Mucosa of descending colon (tissue), 3 donors: ENCODE results near the gene RAB4B. TPM values are rescaled to one million over a fixed set of nuclear protein-coding genes. Genes with fewer than 3 reads are reported as not detected.
A peak's percentile ranks its signal among the peaks of the same experiment; 100 is the strongest.
"Not testable (repeated sequence)": the region's sequence is repeated elsewhere in the genome, so short reads cannot be mapped to it uniquely, and the experiment has no call there.

Source experiments
- ATAC-seq: fragments of 200-7000 bp; cut with Tn5 transposase; one replicate; pipeline ENCODE4 v1.9.1; 2020; ENCODE audit warnings: mild to moderate bottlenecking, moderate library complexity
- DNase-seq, 3 donors: peaks; one replicate each; pipeline ENCODE4 v3.0.0-alpha.2; 2020
- H3K36me3 ChIP-seq: fragments of 200-600 bp; one replicate; pipeline ENCODE4 v1.8.0; 2021; ENCODE audit warnings: low read depth, mild to moderate bottlenecking
- H3K4me1 ChIP-seq: fragments of 200-600 bp; one replicate; pipeline ENCODE4 v1.8.0; 2021; ENCODE audit warnings: low read depth, mild to moderate bottlenecking
- H3K4me3 ChIP-seq: fragments of 200-600 bp; one replicate; pipeline ENCODE4 v1.8.0; 2021; ENCODE audit warnings: mild to moderate bottlenecking
- H3K9me3 ChIP-seq: fragments of 200-600 bp; one replicate; pipeline ENCODE4 v1.8.0; 2021; ENCODE audit warnings: mild to moderate bottlenecking
- CTCF ChIP-seq: fragments of 200-600 bp; IDR thresholded peaks from one replicate; pipeline ENCODE4 v1.8.0; 2022; ENCODE audit warnings: antibody characterized with exemption, mild to moderate bottlenecking
- intact Hi-C, 2 donors: fragments of 100-400 bp; cut with DNase I in 1 of 2; cut with micrococcal nuclease in 1 of 2; formaldehyde crosslinking; loops; one replicate each; pipeline versions ENCODE4 v1.11.0 to v1.11.1; 2022; cut with DNase I, micrococcal nuclease
- total RNA-seq, 3 donors: library from RNA; stranded (reverse); fragmentation: NEBNext Ultra II Directional in 2 of 3; extraction: Animal tissue kit (Norgen Biotek cat#: 25700) in 2 of 3; gene quantifications; one replicate each; pipeline versions ENCODE4 v1.2.1 to v1.2.4, GENCODE V29; 2021 to 2023
- donor health status: DM: no; HTN: no; CAD: no; lungs with moderate emphysema.
- donor health status: DM: no; HTN: no; CAD: no.
- donor health status: DM: no; HTN: yes; CAD: no.

The RAB4B gene
- total RNA-seq, 3 donors from 2014 or later, result 46.9 to 68.1 (median 61.0) TPM

DNA sequence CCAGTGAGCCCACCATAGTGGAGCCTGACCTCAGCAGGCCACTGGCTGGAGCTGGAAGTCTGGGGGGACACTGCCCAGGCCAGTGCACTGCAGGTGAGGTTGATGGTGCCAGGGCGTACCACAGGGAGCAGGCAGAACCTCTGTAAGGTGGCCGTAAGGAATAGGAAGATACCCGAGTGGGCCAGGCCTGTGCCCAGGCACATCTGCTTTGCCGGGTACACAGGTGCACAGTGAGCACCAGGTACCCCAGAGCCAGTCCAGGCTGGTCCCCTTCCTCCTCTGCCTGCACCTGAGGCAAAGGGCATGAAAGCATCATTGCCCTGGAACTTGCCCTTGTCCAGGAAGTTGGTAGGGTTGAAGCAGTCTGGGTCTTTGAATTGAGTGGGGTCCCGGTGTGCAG is 30.4 kb downstream of the RAB4B start:
- TF ChIP-seq CTCF, result no peak
- Histone ChIP-seq H3K4me1 (peaks cover 33% of the 10 kb centered on the region), H3K9me3 (no peaks in the 10 kb centered on the region), H3K36me3 (no peaks in the 10 kb centered on the region), H3K4me3 (no peak overlapping the region)
- intact Hi-C loops, result no loop called here
- DNase-seq (no peak), ATAC-seq (no peak)

GRCh38 chr19:40809358-40810086 is 31.5 kb downstream of the RAB4B start:
- intact Hi-C loops, result loop anchor here in 1 of 2 donors (10.0 kb wide), 1 partner anchor 145 kb away; no protein-coding TSS in a partner anchor
- H3K9me3 ChIP-seq, result no peaks in the 10 kb centered on the region
- no peaks in the 10 kb centered on the region for H3K36me3 ChIP-seq
- ATAC-seq (no peak), DNase-seq (peak in 1 of 3 donors; percentile 48)
- H3K4me3 ChIP-seq, result no peak overlapping the region
- no peak for TF ChIP-seq CTCF
- H3K4me1 ChIP-seq, result peaks cover 23% of the 10 kb centered on the region

DNA sequence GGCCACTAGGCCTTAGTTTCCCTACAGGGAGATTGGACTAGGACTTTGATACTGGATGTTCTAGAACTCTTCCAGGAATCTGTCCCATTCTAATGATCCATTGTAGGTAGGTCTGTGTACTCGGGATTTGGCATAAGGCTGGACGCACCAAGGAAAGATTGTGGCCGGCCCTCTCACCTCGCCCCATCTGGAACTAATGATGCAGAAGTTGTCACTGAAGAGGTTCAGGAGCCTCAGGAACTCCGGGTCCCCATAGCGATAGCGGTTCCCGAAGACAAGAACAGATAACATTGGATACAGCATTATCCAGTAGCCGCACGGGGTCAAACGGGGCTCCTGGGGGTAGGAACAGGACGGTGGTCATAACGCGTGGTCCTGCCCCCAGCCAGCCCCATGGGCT is 32.1 kb downstream of the RAB4B start:
- ATAC-seq (no peak), DNase-seq (no peak)
- Histone ChIP-seq H3K36me3 (no peaks in the 10 kb centered on the region), H3K4me3 (no peak overlapping the region), H3K4me1 (peaks cover 18% of the 10 kb centered on the region), H3K9me3 (no peaks in the 10 kb centered on the region)
- intact Hi-C loops, result loop anchor here in 1 of 2 donors (10.0 kb wide), 1 partner anchor 145 kb away; no protein-coding TSS in a partner anchor
- TF ChIP-seq CTCF, result no peak

DNA sequence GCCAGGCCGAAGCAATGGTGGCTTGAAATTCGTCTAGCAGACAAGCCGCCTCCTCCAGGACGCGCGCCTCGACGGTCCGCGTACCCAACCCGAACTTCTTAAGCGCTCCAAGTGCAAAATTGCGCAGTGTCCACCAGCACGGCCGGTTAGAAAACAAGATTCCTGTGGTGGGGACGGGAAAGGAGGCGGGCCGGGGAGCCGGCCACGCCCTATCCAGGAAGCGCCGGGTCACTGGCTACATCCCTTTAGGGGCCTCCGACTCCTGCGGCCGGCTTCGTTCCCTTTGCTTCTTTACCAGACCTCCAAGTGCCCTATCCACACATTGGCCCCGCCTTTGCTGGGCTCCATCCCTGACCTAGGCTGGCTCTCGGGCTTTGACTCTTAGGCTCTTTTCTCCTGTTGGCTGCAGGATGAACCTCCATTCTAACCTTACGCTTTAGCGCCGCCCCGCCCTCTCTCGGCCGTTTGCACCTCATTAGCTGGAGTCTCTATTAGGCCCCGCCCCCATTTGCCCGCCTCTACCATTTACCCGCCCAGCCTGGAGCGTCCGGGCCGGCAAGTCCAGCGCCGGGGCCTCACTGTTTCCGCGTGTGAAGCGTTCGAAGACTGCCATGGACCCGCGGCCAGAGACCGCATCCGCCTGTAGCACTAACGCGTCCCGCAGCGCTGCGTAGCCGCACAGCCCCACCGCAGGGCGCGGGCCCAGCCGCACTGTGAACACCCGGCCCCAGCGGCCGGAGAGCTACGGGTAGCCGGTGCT is 32.8 kb downstream of the RAB4B start:
- H3K4me1 ChIP-seq, result peaks cover 12% of the 10 kb centered on the region
- not testable (repeated sequence) for H3K36me3 ChIP-seq, H3K4me3 ChIP-seq, H3K9me3 ChIP-seq
- intact Hi-C loops, result loop anchor here in 1 of 2 donors (10.0 kb wide), 1 partner anchor 146 kb away; no protein-coding TSS in a partner anchor
- DNase-seq (peak; percentile 81 to 90 (median 84)), ATAC-seq (peak; percentile 91)

GRCh38 chr19:40811478-40812341 is 33.7 kb downstream of the RAB4B start:
- H3K9me3 ChIP-seq, result no peaks in the 10 kb centered on the region
- no peaks in the 10 kb centered on the region for H3K36me3 ChIP-seq
- ATAC-seq (peak; percentile 2), DNase-seq (peak in 1 of 3 donors; percentile 33)
- peaks cover 4% of the 10 kb centered on the region for H3K4me1 ChIP-seq
- intact Hi-C loops, result loop anchor here in 1 of 2 donors (10.0 kb wide), 1 partner anchor 147 kb away; no protein-coding TSS in a partner anchor
- H3K4me3 ChIP-seq, result no peak overlapping the region
- TF ChIP-seq CTCF, result no peak

GRCh38 chr19:40812571-40812970 is 34.5 kb downstream of the RAB4B start:
- ATAC-seq, H3K9me3 ChIP-seq, H3K4me3 ChIP-seq, H3K4me1 ChIP-seq, H3K36me3 ChIP-seq, DNase-seq: not testable (repeated sequence)
- intact Hi-C loops, result loop anchor here in 1 of 2 donors (10.0 kb wide), 1 partner anchor 148 kb away; no protein-coding TSS in a partner anchor
